ENCODE data around the gene MRPL36.

- TF ChIP-seq CTCF (IDR thresholded peaks at IDR 0.05) (no peak), ZFX (IDR thresholded peaks at IDR 0.05; ENCODE audit: borderline replicate concordance) (no peak)
Measured at GRCh38 chr5:1806199-1806598, 6.6 kb upstream of the MRPL36 start.
